K562 (cell line): ENCODE results near the gene FDX1. TPM values are rescaled to one million over a fixed set of nuclear protein-coding genes. Genes with fewer than 3 reads are reported as not detected.

Experiments
- ARID1B ChIP-seq: fragments of 450-650 bp; IDR thresholded peaks from 2 replicates; pipeline ENCODE4 v1.6.1; 2016; ENCODE audit warnings: antibody characterized with exemption, mild to moderate bottlenecking, inconsistent platforms
- CBFA2T3 ChIP-seq: fragments of 450-650 bp; IDR thresholded peaks from 2 replicates; pipeline ENCODE4 v1.6.1; 2017
- CTBP1 ChIP-seq: fragments of 450-650 bp; IDR thresholded peaks from 2 replicates; pipeline ENCODE4 v1.6.1; 2016; ENCODE audit warnings: borderline replicate concordance
- JUN ChIP-seq, 2 experiments: sonication (generic) in 1 of 2; formaldehyde crosslinking in 1 of 2; IDR thresholded peaks; 2 replicates each; pipeline versions ENCODE4 v1.6.1 to v1.8.0; 2012 to 2022; ENCODE audit warnings: borderline replicate concordance in 2 of 2, mild to moderate bottlenecking in 2 of 2, improper control_type of control experiment in 1 of 2, low read depth in 1 of 2, low read length in 1 of 2, missing genetic modification reagents in 1 of 2
- NCOR1 ChIP-seq: fragments of 450-650 bp; IDR thresholded peaks from 2 replicates; pipeline ENCODE4 v1.6.1; 2016; ENCODE audit warnings: mild to moderate bottlenecking, moderate library complexity
- RCOR1 ChIP-seq, 2 experiments: IDR thresholded peaks; 2 replicates each; pipeline ENCODE4 v1.6.1; 2012; ENCODE audit warnings: low read depth in 2 of 2, low read length in 2 of 2, borderline replicate concordance in 1 of 2, improper control_type of control experiment in 1 of 2
- RFX1 ChIP-seq: fragments of 450-650 bp; IDR thresholded peaks from 2 replicates; pipeline ENCODE4 v1.6.1; 2016; ENCODE audit warnings: mild to moderate bottlenecking, moderate library complexity
- STAT5A ChIP-seq: IDR thresholded peaks from 2 replicates; pipeline ENCODE4 v1.6.1; 2012; ENCODE audit warnings: low read length, inconsistent platforms, borderline replicate concordance
- polyA plus RNA-seq, 8 experiments: library from polyadenylated mRNA; depleted of rRNA in 4 of 8; stranded (reverse) in 5 of 8; unstranded in 3 of 8; fragments of >200 nt; fragmentation: Nextera tagmentation in 2 of 8; fragmentation: Illumina TruSeq in 1 of 8; extraction: Ambion mirVana in 2 of 8; extraction: Trizol in 1 of 8; gene quantifications; 2 replicates each; pipeline versions ENCODE4 v1.2.1 to v1.2.3, GENCODE V29; 2011 to 2014; ENCODE audit warnings: inconsistent platforms in 1 of 8, missing spikeins in 1 of 8
- total RNA-seq, 7 experiments: library from RNA; depleted of rRNA in 6 of 7; stranded (reverse); fragments of >200 nt in 6 of 7; fragmentation: Illumina TruSeq in 2 of 7; extraction: Trizol in 2 of 7; gene quantifications; 2 replicates each; pipeline versions ENCODE4 v1.2.1 to v1.2.3, GENCODE V29; 2011 to 2021; ENCODE audit warnings: low replicate concordance in 1 of 7
- TF ChIP-seq, protein P1 (sequence below): sonication (generic); formaldehyde crosslinking; IDR thresholded peaks from 2 replicates; pipeline ENCODE4 v1.4.0; 2020; ENCODE audit warnings: mild to moderate bottlenecking, missing genetic modification reagents
- TF ChIP-seq, protein P2 (sequence below), 2 experiments: fragments of 450-650 bp; formaldehyde crosslinking in 1 of 2; IDR thresholded peaks; 2 replicates each; pipeline versions ENCODE4 v1.4.0 to v1.6.1; 2014 to 2020; ENCODE audit warnings: mild to moderate bottlenecking in 2 of 2, borderline replicate concordance in 1 of 2, low read depth in 1 of 2
- TF ChIP-seq, protein P3 (sequence below): IDR thresholded peaks from 2 replicates; pipeline ENCODE4 v1.6.1; 2012; ENCODE audit warnings: low read depth, low read length, improper control_type of control experiment, borderline replicate concordance

The FDX1 gene
- total and polyA plus RNA-seq, 9 of the 15 experiments (the other 6 are each of a cell fraction or from before 2014, with no cell fraction given) = 6.4 to 14.3 (median 11.4) TPM

DNA sequence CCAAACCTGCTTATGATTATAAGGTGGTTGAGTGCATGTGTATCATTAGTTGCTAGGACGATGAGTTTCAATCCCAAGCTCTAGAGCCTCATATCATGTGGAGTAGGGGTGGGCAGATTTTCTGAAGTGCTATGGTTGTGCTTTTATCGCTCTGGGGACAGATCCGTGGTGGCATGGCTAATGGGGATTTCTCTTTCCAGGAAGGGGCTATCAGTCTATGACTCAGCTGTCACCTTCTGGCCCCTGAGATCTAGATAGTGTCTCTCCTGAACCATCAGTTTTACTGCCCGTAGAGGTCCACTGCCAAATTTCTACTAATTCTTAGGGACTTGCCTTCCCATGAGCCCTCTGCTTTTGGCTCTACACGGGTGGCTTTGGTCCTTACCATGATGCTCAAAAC, 51.8 kb downstream of the FDX1 start (continued):
- TF ChIP-seq CTBP1 (peak; percentile 17; the same call in 1 of the 2 replicates), RFX1 (peak; percentile 34), NCOR1 (0 out of 2 replicates have a peak, but pooled peaks have one; percentile 15), ARID1B (peak; percentile 65), RCOR1 (IDR thresholded peaks at IDR 0.05; ENCODE audit: borderline replicate concordance in 1 of 2, low read depth in 2 of 2, low read length in 2 of 2) (peak in 1 of 2 experiments; percentile 77; a peak in 2 of 4 replicates), STAT5A (peak; percentile 40), CBFA2T3 (peak; percentile 53), JUN (IDR thresholded peaks at IDR 0.05; ENCODE audit: borderline replicate concordance, low read depth, low read length) (0 out of 2 replicates have a peak, but pooled peaks have one; percentile 9), JUN (CRISPR knock-in tag; IDR thresholded peaks at IDR 0.05; ENCODE audit: borderline replicate concordance) (no peak)
- TF ChIP-seq, protein P1, sequence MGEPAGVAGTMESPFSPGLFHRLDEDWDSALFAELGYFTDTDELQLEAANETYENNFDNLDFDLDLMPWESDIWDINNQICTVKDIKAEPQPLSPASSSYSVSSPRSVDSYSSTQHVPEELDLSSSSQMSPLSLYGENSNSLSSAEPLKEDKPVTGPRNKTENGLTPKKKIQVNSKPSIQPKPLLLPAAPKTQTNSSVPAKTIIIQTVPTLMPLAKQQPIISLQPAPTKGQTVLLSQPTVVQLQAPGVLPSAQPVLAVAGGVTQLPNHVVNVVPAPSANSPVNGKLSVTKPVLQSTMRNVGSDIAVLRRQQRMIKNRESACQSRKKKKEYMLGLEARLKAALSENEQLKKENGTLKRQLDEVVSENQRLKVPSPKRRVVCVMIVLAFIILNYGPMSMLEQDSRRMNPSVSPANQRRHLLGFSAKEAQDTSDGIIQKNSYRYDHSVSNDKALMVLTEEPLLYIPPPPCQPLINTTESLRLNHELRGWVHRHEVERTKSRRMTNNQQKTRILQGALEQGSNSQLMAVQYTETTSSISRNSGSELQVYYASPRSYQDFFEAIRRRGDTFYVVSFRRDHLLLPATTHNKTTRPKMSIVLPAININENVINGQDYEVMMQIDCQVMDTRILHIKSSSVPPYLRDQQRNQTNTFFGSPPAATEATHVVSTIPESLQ = no peak
- TF ChIP-seq, protein P2, sequence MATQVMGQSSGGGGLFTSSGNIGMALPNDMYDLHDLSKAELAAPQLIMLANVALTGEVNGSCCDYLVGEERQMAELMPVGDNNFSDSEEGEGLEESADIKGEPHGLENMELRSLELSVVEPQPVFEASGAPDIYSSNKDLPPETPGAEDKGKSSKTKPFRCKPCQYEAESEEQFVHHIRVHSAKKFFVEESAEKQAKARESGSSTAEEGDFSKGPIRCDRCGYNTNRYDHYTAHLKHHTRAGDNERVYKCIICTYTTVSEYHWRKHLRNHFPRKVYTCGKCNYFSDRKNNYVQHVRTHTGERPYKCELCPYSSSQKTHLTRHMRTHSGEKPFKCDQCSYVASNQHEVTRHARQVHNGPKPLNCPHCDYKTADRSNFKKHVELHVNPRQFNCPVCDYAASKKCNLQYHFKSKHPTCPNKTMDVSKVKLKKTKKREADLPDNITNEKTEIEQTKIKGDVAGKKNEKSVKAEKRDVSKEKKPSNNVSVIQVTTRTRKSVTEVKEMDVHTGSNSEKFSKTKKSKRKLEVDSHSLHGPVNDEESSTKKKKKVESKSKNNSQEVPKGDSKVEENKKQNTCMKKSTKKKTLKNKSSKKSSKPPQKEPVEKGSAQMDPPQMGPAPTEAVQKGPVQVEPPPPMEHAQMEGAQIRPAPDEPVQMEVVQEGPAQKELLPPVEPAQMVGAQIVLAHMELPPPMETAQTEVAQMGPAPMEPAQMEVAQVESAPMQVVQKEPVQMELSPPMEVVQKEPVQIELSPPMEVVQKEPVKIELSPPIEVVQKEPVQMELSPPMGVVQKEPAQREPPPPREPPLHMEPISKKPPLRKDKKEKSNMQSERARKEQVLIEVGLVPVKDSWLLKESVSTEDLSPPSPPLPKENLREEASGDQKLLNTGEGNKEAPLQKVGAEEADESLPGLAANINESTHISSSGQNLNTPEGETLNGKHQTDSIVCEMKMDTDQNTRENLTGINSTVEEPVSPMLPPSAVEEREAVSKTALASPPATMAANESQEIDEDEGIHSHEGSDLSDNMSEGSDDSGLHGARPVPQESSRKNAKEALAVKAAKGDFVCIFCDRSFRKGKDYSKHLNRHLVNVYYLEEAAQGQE (IDR thresholded peaks at IDR 0.05; ENCODE audit: borderline replicate concordance) = no peak
- TF ChIP-seq, protein P2 (CRISPR knock-in tag; IDR thresholded peaks at IDR 0.05; ENCODE audit: low read depth) = no peak
- TF ChIP-seq, protein P3, sequence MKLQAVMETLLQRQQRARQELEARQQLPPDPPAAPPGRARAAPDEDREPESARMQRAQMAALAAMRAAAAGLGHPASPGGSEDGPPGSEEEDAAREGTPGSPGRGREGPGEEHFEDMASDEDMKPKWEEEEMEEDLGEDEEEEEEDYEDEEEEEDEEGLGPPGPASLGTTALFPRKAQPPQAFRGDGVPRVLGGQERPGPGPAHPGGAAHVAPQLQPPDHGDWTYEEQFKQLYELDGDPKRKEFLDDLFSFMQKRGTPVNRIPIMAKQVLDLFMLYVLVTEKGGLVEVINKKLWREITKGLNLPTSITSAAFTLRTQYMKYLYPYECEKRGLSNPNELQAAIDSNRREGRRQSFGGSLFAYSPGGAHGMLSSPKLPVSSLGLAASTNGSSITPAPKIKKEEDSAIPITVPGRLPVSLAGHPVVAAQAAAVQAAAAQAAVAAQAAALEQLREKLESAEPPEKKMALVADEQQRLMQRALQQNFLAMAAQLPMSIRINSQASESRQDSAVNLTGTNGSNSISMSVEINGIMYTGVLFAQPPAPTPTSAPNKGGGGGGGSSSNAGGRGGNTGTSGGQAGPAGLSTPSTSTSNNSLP = no peak
